ENCODE results near the gene ZNF184. TPM values are rescaled to one million over a fixed set of nuclear protein-coding genes. Genes with fewer than 3 reads are reported as not detected.
A peak's percentile ranks its signal among the peaks of the same experiment; 100 is the strongest.

Gene ZNF184
- total and polyA plus RNA-seq, 9 of the 15 experiments (the other 6 are each of a cell fraction or from before 2014, with no cell fraction given): 7.6 to 22.2 (median 12.8) TPM

- TF ChIP-seq TRIM25 (IDR thresholded peaks at IDR 0.05; ENCODE audit: borderline replicate concordance) (no peak; the same call in 1 of the 2 replicates), STAG1 (CRISPR knock-in tag; IDR thresholded peaks at IDR 0.05; ENCODE audit: borderline replicate concordance) (no peak), SP1 (CRISPR knock-in tag; IDR thresholded peaks at IDR 0.05) (peak; percentile 92), ARHGAP35 (IDR thresholded peaks at IDR 0.05; ENCODE audit: partially characterized antibody) (no peak), HMGN3 (IDR thresholded peaks at IDR 0.05; ENCODE audit: borderline replicate concordance, extremely low read depth, insufficient read length, low read depth, low read length) (no peak), MAFF (IDR thresholded peaks at IDR 0.05; ENCODE audit: low read length) (peak; percentile 56), ETV6 (IDR thresholded peaks at IDR 0.05; ENCODE audit: borderline replicate concordance in 1 of 2, low read depth in 2 of 2, low read length in 1 of 2) (no peak), ETV6 (CRISPR knock-in tag; IDR thresholded peaks at IDR 0.05; ENCODE audit: borderline replicate concordance) (no peak), ZNF280B (CRISPR knock-in tag; IDR thresholded peaks at IDR 0.05) (no peak), POLR2H (tag; IDR thresholded peaks at IDR 0.05; ENCODE audit: low read depth) (peak; percentile 99), RBM34 (IDR thresholded peaks at IDR 0.05; ENCODE audit: borderline replicate concordance, insufficient read depth, low read length) (no peak), ATF3 (IDR thresholded peaks at IDR 0.05) (peak; percentile 74), ATF3 (CRISPR knock-in tag; conservative IDR thresholded peaks at IDR 0.05) (no peak), FOXM1 (IDR thresholded peaks at IDR 0.05; ENCODE audit: low read depth) (no peak), FOXM1 (CRISPR knock-in tag; IDR thresholded peaks at IDR 0.05; ENCODE audit: low read depth) (no peak), ZNF263 (CRISPR knock-in tag; IDR thresholded peaks at IDR 0.05; ENCODE audit: borderline replicate concordance) (no peak), SMARCE1 (IDR thresholded peaks at IDR 0.05) (no peak; the same call in 1 of the 2 replicates), ELK3 (CRISPR knock-in tag; IDR thresholded peaks at IDR 0.05) (no peak), RNF2 (IDR thresholded peaks at IDR 0.05) (peak; percentile 75; the same call in 1 of the 2 replicates), FOXP4 (CRISPR knock-in tag; IDR thresholded peaks at IDR 0.05; ENCODE audit: borderline replicate concordance) (no peak), PHB (CRISPR knock-in tag; IDR thresholded peaks at IDR 0.05) (no peak)
These were observed 32.5 kb upstream of the ZNF184 start (continued) for GRCh38 chr6:27505209-27506027.

Measured in K562 (cell line).